HG02973 (cell line): Measurements from ENCODE around the gene AKAP12.

Source experiments
- ATAC-seq: cut with Tn5 transposase; IDR thresholded peaks from one replicate; pipeline ENCODE4 v1.9.1; 2021; ENCODE audit warnings: moderate library complexity; ENCODE audit not compliant: unreplicated experiment

Gene AKAP12

GRCh38 chr6:151275566-151275965 is 35.8 kb downstream of the AKAP12 start:
- no peak for ATAC-seq

- no peak for ATAC-seq
Measured at GRCh38 chr6:151276112-151276740, 36.5 kb downstream of the AKAP12 start.

GRCh38 chr6:151279891-151280290 is 40.1 kb downstream of the AKAP12 start:
- ATAC-seq, result no peak

- ATAC-seq, result no peak
Measured at GRCh38 chr6:151280859-151281258, 41.1 kb downstream of the AKAP12 start.

- ATAC-seq, result no peak
Measured at GRCh38 chr6:151284012-151284411, 44.2 kb downstream of the AKAP12 start.

GRCh38 chr6:151284548-151285017 is 44.8 kb downstream of the AKAP12 start:
- ATAC-seq, result no peak

- no peak for ATAC-seq
Measured at GRCh38 chr6:151285122-151285521, 45.4 kb downstream of the AKAP12 start.

- ATAC-seq, result no peak
Measured at GRCh38 chr6:151286214-151286613, 46.4 kb downstream of the AKAP12 start.

GRCh38 chr6:151288712-151289398 is 49.1 kb downstream of the AKAP12 start:
- ATAC-seq, result no peak

- ATAC-seq, result no peak
Measured at GRCh38 chr6:151289399-151290007, 49.7 kb downstream of the AKAP12 start.

GRCh38 chr6:151290877-151291721 is 51.3 kb downstream of the AKAP12 start:
- ATAC-seq, result no peak

- no peak for ATAC-seq
Measured at GRCh38 chr6:151291722-151292059, 51.9 kb downstream of the AKAP12 start.

GRCh38 chr6:151292974-151293687 is 53.4 kb downstream of the AKAP12 start:
- ATAC-seq, result no peak

- no peak for ATAC-seq
Measured at GRCh38 chr6:151293688-151294016, 53.9 kb downstream of the AKAP12 start.

GRCh38 chr6:151294561-151295101 is 54.9 kb downstream of the AKAP12 start:
- no peak for ATAC-seq

- ATAC-seq, result no peak
Measured at GRCh38 chr6:151297886-151298285, 58.1 kb downstream of the AKAP12 start.

- ATAC-seq, result no peak
Measured at GRCh38 chr6:151299011-151299410, 59.2 kb downstream of the AKAP12 start.

- ATAC-seq, result no peak
Measured at GRCh38 chr6:151300267-151300991, 60.7 kb downstream of the AKAP12 start.

- ATAC-seq, result no peak
Measured at GRCh38 chr6:151301547-151301946, 61.8 kb downstream of the AKAP12 start.

GRCh38 chr6:151303231-151303630 is 63.5 kb downstream of the AKAP12 start:
- no peak for ATAC-seq
